ENCODE results near the gene GJD3. TPM values are rescaled to one million over a fixed set of nuclear protein-coding genes. Genes with fewer than 3 reads are reported as not detected.

Gene GJD3
- total RNA-seq, 2 donors from 2014 or later = 1.3 TPM; not detected in 1

DNA sequence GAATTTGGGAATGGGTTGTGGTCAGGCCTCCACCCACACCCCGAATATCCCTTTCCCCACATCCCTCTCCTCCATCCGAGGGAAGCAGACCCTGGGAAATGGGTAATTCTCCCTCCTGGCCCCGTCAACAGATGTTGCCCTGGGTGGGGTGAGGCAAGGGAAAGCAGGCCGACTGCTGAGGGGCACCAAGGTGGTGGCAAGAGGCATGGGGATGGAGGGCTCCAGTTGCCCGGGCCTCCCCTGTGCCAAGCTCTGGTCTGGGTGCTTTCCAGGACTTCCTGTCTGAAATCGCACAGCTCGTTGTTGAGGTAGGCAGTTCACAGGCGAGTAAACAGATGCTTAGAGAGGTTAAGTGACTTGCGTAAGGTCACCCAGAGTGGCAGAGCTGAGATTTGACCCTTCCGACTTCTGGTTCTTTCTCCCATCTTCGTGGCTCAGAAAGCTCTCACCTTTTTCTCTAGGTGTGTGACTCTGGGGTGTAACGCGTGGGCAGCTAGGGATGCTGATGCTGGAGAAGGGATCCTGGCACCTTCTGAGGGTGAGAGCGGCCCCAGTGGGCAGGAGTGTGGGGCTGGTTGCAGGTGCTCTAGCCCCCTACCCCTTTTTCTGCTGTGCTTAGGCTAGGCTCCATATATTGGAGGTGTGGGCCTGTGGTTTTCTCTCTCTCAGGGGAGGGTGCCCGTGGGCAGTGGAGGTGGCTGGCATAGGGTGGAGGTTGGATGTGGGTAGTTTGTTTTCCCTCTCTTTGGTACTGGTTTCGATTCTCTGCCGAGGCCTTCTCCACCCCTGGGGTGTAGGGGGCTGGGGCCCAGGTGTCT is 38.3 kb downstream of the GJD3 start:
- ATAC-seq (no peak), DNase-seq (peak in 1 of 4 donors; percentile 19)
- Histone ChIP-seq H3K4me3 (no peak overlapping the region), H3K36me3 (replicated peaks in 1 of 2; ENCODE audit: insufficient read depth in 1 of 2, low read depth in 2 of 2) (no peaks in the 10 kb centered on the region), H3K9me3 (no peaks in the 10 kb centered on the region), H3K4me1 (peaks cover 86% of the 10 kb centered on the region), H3K27ac (peak overlapping the region in 3 of 4 donors; percentile 18 to 54 (median 35)), H3K27me3 (no peaks in the 10 kb centered on the region)
- intact Hi-C loops (cut with DNase I) = no loop called here
- WGBS, 2 donors = 57 to 58% methylated on average over 16 to 17 of the region's 17 CpGs
- TF ChIP-seq POLR2A (IDR thresholded peaks at IDR 0.05) = no peak
- TF ChIP-seq, protein P1, sequence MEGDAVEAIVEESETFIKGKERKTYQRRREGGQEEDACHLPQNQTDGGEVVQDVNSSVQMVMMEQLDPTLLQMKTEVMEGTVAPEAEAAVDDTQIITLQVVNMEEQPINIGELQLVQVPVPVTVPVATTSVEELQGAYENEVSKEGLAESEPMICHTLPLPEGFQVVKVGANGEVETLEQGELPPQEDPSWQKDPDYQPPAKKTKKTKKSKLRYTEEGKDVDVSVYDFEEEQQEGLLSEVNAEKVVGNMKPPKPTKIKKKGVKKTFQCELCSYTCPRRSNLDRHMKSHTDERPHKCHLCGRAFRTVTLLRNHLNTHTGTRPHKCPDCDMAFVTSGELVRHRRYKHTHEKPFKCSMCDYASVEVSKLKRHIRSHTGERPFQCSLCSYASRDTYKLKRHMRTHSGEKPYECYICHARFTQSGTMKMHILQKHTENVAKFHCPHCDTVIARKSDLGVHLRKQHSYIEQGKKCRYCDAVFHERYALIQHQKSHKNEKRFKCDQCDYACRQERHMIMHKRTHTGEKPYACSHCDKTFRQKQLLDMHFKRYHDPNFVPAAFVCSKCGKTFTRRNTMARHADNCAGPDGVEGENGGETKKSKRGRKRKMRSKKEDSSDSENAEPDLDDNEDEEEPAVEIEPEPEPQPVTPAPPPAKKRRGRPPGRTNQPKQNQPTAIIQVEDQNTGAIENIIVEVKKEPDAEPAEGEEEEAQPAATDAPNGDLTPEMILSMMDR (IDR thresholded peaks at IDR 0.05) = no peak

DNA sequence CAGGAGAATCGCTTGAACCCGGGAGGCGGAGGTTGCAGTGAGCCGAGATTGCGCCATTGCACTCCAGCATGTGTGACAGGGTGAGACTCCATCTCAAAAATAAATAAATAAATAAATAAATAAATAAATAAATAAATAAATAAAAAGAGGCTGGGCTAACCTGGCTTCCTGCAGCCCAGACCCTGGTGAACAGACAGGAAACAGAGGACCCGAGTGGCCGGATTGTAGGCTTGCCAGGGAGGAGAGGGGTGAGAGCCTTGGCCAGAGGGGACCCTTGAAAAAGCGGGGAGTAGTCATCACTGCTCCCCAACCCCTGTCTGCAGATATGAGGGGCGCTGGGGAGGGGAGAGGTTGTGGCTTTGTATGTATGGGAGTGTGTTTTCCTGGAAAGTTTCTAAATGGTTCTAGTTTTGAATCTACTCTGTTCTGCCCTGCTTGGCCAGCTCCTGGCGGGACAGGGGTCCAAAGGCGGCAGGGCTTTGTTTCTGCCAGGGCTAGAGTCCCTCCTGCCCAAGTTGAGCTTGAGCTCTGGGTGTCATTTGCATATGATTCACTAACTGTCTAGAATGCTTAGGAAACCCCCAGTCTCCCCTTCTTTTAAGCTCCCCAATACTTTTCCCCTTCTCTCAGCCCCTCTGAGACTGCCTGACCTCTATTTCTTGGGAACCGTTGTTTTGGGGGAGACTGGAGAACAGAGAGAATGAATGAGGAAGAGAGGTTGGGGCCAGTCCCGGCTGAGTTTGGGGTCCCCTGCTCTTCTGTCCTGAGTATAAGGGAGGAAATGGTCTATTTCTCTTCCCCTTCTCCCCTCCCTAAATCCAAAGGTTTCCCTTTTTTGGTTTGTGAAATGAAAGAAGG is 39.2 kb downstream of the GJD3 start:
- Histone ChIP-seq H3K27ac (peak overlapping the region in 3 of 4 donors; percentile 35 to 76 (median 54)), H3K36me3 (replicated peaks in 1 of 2; ENCODE audit: insufficient read depth in 1 of 2, low read depth in 2 of 2) (no peaks in the 10 kb centered on the region), H3K4me1 (peaks cover 85% of the 10 kb centered on the region), H3K27me3 (no peaks in the 10 kb centered on the region), H3K9me3 (no peaks in the 10 kb centered on the region), H3K4me3 (no peak overlapping the region)
- no peak for ATAC-seq
- no peak for DNase-seq
- WGBS, 2 donors = 82 to 88% methylated on average over 13 of the region's 13 CpGs
- intact Hi-C loops (cut with DNase I) = no loop called here
- no peak for TF ChIP-seq POLR2A (IDR thresholded peaks at IDR 0.05)

- 44 to 60% methylated on average over 10 of the region's 10 CpGs for WGBS, 2 donors
- no peak overlapping the region for H3K4me3 ChIP-seq
Measured at GRCh38 chr17:40323391-40324381, 40.9 kb downstream of the GJD3 start.

GRCh38 chr17:40322358-40323315 is 41.9 kb downstream of the GJD3 start:
- DNase-seq (peak in 3 of 4 donors; percentile 42 to 82 (median 57)), ATAC-seq (no peak)
- TF ChIP-seq, protein P1 (IDR thresholded peaks at IDR 0.05) = no peak
- peak in 2 of 3 donors; percentile 20 to 46 for TF ChIP-seq POLR2A (IDR thresholded peaks at IDR 0.05)
- H3K4me3 ChIP-seq = no peak overlapping the region
- no peaks in the 10 kb centered on the region for H3K36me3 ChIP-seq (replicated peaks in 1 of 2; ENCODE audit: insufficient read depth in 1 of 2, low read depth in 2 of 2)
- WGBS, 2 donors = 30 to 37% methylated on average over 13 to 19 of the region's 19 CpGs
- peak overlapping the region; percentile 2 to 81 (median 66) for H3K27ac ChIP-seq
- intact Hi-C loops (cut with DNase I) = no loop called here
- peaks cover 89% of the 10 kb centered on the region for H3K4me1 ChIP-seq
- H3K27me3 ChIP-seq = no peaks in the 10 kb centered on the region
- H3K9me3 ChIP-seq = no peaks in the 10 kb centered on the region

More at GRCh38 chr17:40323391-40324381, 40.9 kb downstream of the GJD3 start:
- intact Hi-C loops (cut with DNase I) = no loop called here
- no peaks in the 10 kb centered on the region for H3K36me3 ChIP-seq (replicated peaks in 1 of 2; ENCODE audit: insufficient read depth in 1 of 2, low read depth in 2 of 2)
- no peak for TF ChIP-seq POLR2A (IDR thresholded peaks at IDR 0.05)
- TF ChIP-seq, protein P1 (IDR thresholded peaks at IDR 0.05) = no peak
- no peaks in the 10 kb centered on the region for H3K9me3 ChIP-seq
- H3K4me1 ChIP-seq = peaks cover 88% of the 10 kb centered on the region
- no peaks in the 10 kb centered on the region for H3K27me3 ChIP-seq
- ATAC-seq (peak; percentile 9), DNase-seq (peak in 3 of 4 donors; percentile 56 to 61 (median 61))
- H3K27ac ChIP-seq = peak overlapping the region in 3 of 4 donors; percentile 56 to 81 (median 76)

Data from body of pancreas (tissue), 4 donors.